Endothelial cell of umbilical vein (primary cell): Measurements from ENCODE around the gene CDX1. TPM values are rescaled to one million over a fixed set of nuclear protein-coding genes. Genes with fewer than 3 reads are reported as not detected.

Experiments
- BruUV-seq: library from RNA; stranded (reverse); fragments of 400-500 nt; replicated peaks from 2 replicates; lab custom pipeline; 2021; lab: Mats Ljungman, UMichigan
- CTCF ChIA-PET: fragments of 300-600, 350-600 bp; sonication (Branson Sonifier 250); formaldehyde crosslinking; loops from one replicate; lab custom pipeline; 2021; ENCODE audit warnings: antibody characterized with exemption, inconsistent platforms; lab: Charles Lee
- POLR2A ChIA-PET: fragments of 300-600, 350-600 bp; sonication (Branson Sonifier 250); formaldehyde crosslinking; loops from one replicate; lab custom pipeline; 2021; ENCODE audit warnings: antibody characterized with exemption, inconsistent platforms; lab: Charles Lee
- DNase-seq: peaks from one replicate; pipeline ENCODE4 v3.0.0-alpha.2; 2011; ENCODE audit warnings: low read depth, low spot score
- FAIRE-seq: peaks from 2 replicates; lab custom pipeline; 2011; peaks lifted over from hg19 to GRCh38; lab: Jason Lieb, UNC
- H2AFZ ChIP-seq: 2 replicates; pipeline ENCODE4 v1.6.0; 2012; ENCODE audit warnings: low read depth, low read length, control low read depth, inconsistent platforms
- H3K27ac ChIP-seq: 2 replicates; pipeline ENCODE4 v1.5.1; 2011; ENCODE audit warnings: low read depth, mild to moderate bottlenecking, control low read depth, low read length, moderate library complexity; ENCODE audit not compliant: insufficient read depth
- H3K27me3 ChIP-seq, 2 experiments: 2 replicates each; pipeline versions ENCODE4 v1.6.0 to v1.6.1; 2011; ENCODE audit warnings: low read length in 2 of 2, mixed read lengths in 1 of 2; ENCODE audit not compliant: control insufficient read depth in 2 of 2, insufficient read depth in 2 of 2
- H3K36me3 ChIP-seq, 2 experiments: 2 replicates in 1 of 2; 3 replicates in 1 of 2; pipeline ENCODE4 v1.5.1; 2011; ENCODE audit warnings: low read length in 2 of 2, mild to moderate bottlenecking in 1 of 2, moderate library complexity in 1 of 2; ENCODE audit not compliant: control insufficient read depth in 2 of 2, insufficient read depth in 2 of 2; ENCODE audit errors: extremely low read depth in 1 of 2
- H3K4me1 ChIP-seq: 3 replicates; pipeline ENCODE4 v1.5.1; 2011; ENCODE audit warnings: mild to moderate bottlenecking, low read length; ENCODE audit not compliant: control insufficient read depth, insufficient read depth; ENCODE audit errors: extremely low read depth
- H3K4me2 ChIP-seq: 2 replicates; pipeline ENCODE4 v1.6.1; 2011; ENCODE audit warnings: low read length, control low read depth, mixed read lengths; ENCODE audit not compliant: insufficient read depth
- H3K4me3 ChIP-seq, 3 experiments: fragments of 200-600 bp in 1 of 3; sonication (generic), shearing (Covaris generic) in 1 of 3; replicated peaks in 1 of 3; 2 replicates each; pipeline ENCODE4 v1.5.1; 2011 to 2016; ENCODE audit warnings: control low read depth in 3 of 3, low read length in 3 of 3, mild to moderate bottlenecking in 2 of 3, inconsistent platforms in 1 of 3, low read depth in 1 of 3, moderate library complexity in 1 of 3; ENCODE audit not compliant: insufficient read depth in 1 of 3
- H3K79me2 ChIP-seq: 2 replicates; pipeline ENCODE4 v1.6.0; 2012; ENCODE audit warnings: low read length, inconsistent platforms; ENCODE audit not compliant: control insufficient read depth, insufficient read depth
- H3K9ac ChIP-seq: replicated peaks from 2 replicates; pipeline ENCODE3; 2011; ENCODE audit warnings: low read length, control low read depth; ENCODE audit not compliant: insufficient read depth; ENCODE audit errors: extremely low read depth
- H3K9me1 ChIP-seq: replicated peaks from 3 replicates; pipeline ENCODE4 v1.6.0; 2011; ENCODE audit warnings: mild to moderate bottlenecking, low read length; ENCODE audit not compliant: control insufficient read depth, insufficient read depth; ENCODE audit errors: extremely low read depth
- H3K9me3 ChIP-seq: replicated peaks from 2 replicates; pipeline ENCODE4 v1.5.1; 2012; ENCODE audit warnings: low read length, inconsistent platforms; ENCODE audit not compliant: control insufficient read depth, insufficient read depth
- H4K20me1 ChIP-seq: replicated peaks from 2 replicates; pipeline ENCODE3; 2011; ENCODE audit warnings: mild to moderate bottlenecking, low read length; ENCODE audit not compliant: control insufficient read depth, insufficient read depth; ENCODE audit errors: extremely low read depth
- CTCF ChIP-seq, 2 donors: IDR thresholded peaks; 1 replicate in 1 of 2; 2 replicates in 1 of 2; pipeline ENCODE4 v1.5.1; 2011; ENCODE audit warnings: low read length in 2 of 2, mild to moderate bottlenecking in 2 of 2, moderate library complexity in 2 of 2, control low read depth in 1 of 2, inconsistent platforms in 1 of 2, low read depth in 1 of 2; ENCODE audit not compliant: insufficient read depth in 1 of 2; ENCODE audit errors: extremely low read depth in 1 of 2
- EZH2 ChIP-seq: IDR thresholded peaks from 2 replicates; pipeline ENCODE4 v1.6.1; 2012; ENCODE audit warnings: borderline replicate concordance, low read depth, mild to moderate bottlenecking, moderate library complexity, low read length, inconsistent platforms; ENCODE audit not compliant: severe bottlenecking
- FOS ChIP-seq: IDR thresholded peaks from 2 replicates; pipeline ENCODE4 v1.6.1; 2011; ENCODE audit warnings: mild to moderate bottlenecking, low read length, moderate library complexity, borderline replicate concordance; ENCODE audit not compliant: insufficient read depth
- GATA2 ChIP-seq: IDR thresholded peaks from 2 replicates; pipeline ENCODE4 v1.7.0; 2011; ENCODE audit warnings: low read depth, mild to moderate bottlenecking, moderate library complexity, mixed read lengths, low read length; ENCODE audit not compliant: insufficient read length, insufficient read depth
- JUN ChIP-seq: IDR thresholded peaks from 2 replicates; pipeline ENCODE4 v1.6.1; 2011; ENCODE audit warnings: borderline replicate concordance, low read depth; ENCODE audit not compliant: insufficient read length, insufficient read depth
- MAX ChIP-seq: IDR thresholded peaks from 2 replicates; pipeline ENCODE4 v1.6.1; 2011; ENCODE audit not compliant: insufficient read depth, insufficient read length
- MYC ChIP-seq: IDR thresholded peaks from one replicate; pipeline ENCODE4 v1.6.1; 2011; ENCODE audit warnings: mild to moderate bottlenecking, low read depth, low read length
- POLR2A ChIP-seq: IDR thresholded peaks from 2 replicates; pipeline ENCODE4 v1.6.1; 2012; ENCODE audit warnings: low read depth, mild to moderate bottlenecking, control low read depth, low read length
- POLR2AphosphoS5 ChIP-seq: IDR thresholded peaks from 2 replicates; pipeline ENCODE4 v1.6.1; 2012; ENCODE audit warnings: low read depth, mild to moderate bottlenecking, control low read depth, low read length, moderate library complexity; ENCODE audit not compliant: insufficient read depth
- dilution Hi-C: fragments of 300-500 bp; cut with MboI; formaldehyde crosslinking; loops from one replicate; pipeline ENCODE4 v1.15.0; 2019; ENCODE audit warnings: low sequenced_read_pairs; ENCODE audit not compliant: extremely low pct_ligation_motif_present
- intact Hi-C: fragments of 100-400 bp; cut with micrococcal nuclease; formaldehyde crosslinking; loops from one replicate; pipeline ENCODE4 v1.10.0; 2022
- polyA plus RNA-seq, 4 experiments: library from polyadenylated mRNA; depleted of rRNA in 3 of 4; stranded (reverse) in 3 of 4; unstranded in 1 of 4; fragments of >200 nt; gene quantifications; 2 replicates each; pipeline versions ENCODE4 v1.2.1 to v1.2.3, GENCODE V29; 2011 to 2012; ENCODE audit warnings: missing spikeins in 1 of 4
- total RNA-seq: library from RNA; stranded (reverse); gene quantifications from 2 replicates; pipeline ENCODE4 v1.2.3, GENCODE V29; 2021

The CDX1 gene
- total and polyA plus RNA-seq, 2 donors (not counting 3 experiments of a cell fraction or from before 2014, with no cell fraction given) = not detected

- no peaks in the 10 kb centered on the region for H4K20me1 ChIP-seq
- H3K9ac ChIP-seq = no peak overlapping the region
- H3K79me2 ChIP-seq = no peaks in the 10 kb centered on the region
- intact Hi-C loops = no loop called here
- H3K27me3 ChIP-seq = peaks cover 24 to 25% of the 10 kb centered on the region in 2 experiments
- H3K27ac ChIP-seq = no peak overlapping the region
- FAIRE-seq (no peak), DNase-seq (no peak)
- TF ChIP-seq POLR2A (no peak), POLR2AphosphoS5 (no peak), MAX (no peak), CTCF (IDR thresholded peaks at IDR 0.05; ENCODE audit: extremely low read depth in 1 of 2, insufficient read depth in 1 of 2, low read depth in 1 of 2, low read length in 2 of 2) (no peak), GATA2 (no peak), MYC (no peak), EZH2 (no peak), FOS (no peak), JUN (no peak)
- H3K4me2 ChIP-seq = no peak overlapping the region
- no peaks in the 10 kb centered on the region for H3K9me3 ChIP-seq
- ChIA-PET POLR2A (no interaction called here), CTCF (interaction anchor here (1.0 kb wide), 1 partner anchor 121 kb away, joined by 3 read pairs; no protein-coding TSS in a partner anchor)
- dilution Hi-C loops = no loop called here
- no TSS peak for BruUV-seq
- no peak overlapping the region for H2AFZ ChIP-seq
- no peaks in the 10 kb centered on the region for H3K4me1 ChIP-seq
- H3K36me3 ChIP-seq = no peaks in the 10 kb centered on the region
- H3K4me3 ChIP-seq = no peak overlapping the region
- H3K9me1 ChIP-seq = no peaks in the 10 kb centered on the region
Measured at GRCh38 chr5:150195736-150196485, 29.3 kb downstream of the CDX1 start.
